Activated naive CD8-positive, alpha-beta T cell treated with anti-CD3 and anti-CD28 coated beads, Interleukin-2, amount 50 U/mL, for 24 hours (primary cell): Measurements from ENCODE around the gene MORN4.

Experiments used
- ATAC-seq: fragments of 150-1000 bp; cut with Tn5 transposase; one replicate; pipeline ENCODE4 v1.10.0; 2021
- DNase-seq: peaks from one replicate; pipeline ENCODE4 v3.0.0; 2021
- H3K27ac Mint-ChIP-seq: one replicate; pipeline ENCODE4 v1.8.0; 2021; ENCODE audit warnings: mild to moderate bottlenecking, mixed read lengths
- H3K27me3 Mint-ChIP-seq: one replicate; pipeline ENCODE4 v1.8.0; 2021; ENCODE audit warnings: mixed read lengths
- H3K36me3 Mint-ChIP-seq: one replicate; pipeline ENCODE4 v1.8.0; 2021; ENCODE audit warnings: low read depth, mixed read lengths
- H3K4me1 Mint-ChIP-seq: one replicate; pipeline ENCODE4 v1.8.0; 2021; ENCODE audit warnings: mixed read lengths
- H3K4me3 Mint-ChIP-seq: one replicate; pipeline ENCODE4 v1.8.0; 2021; ENCODE audit warnings: mild to moderate bottlenecking, moderate library complexity, mixed read lengths
- H3K9me3 Mint-ChIP-seq: one replicate; pipeline ENCODE4 v1.8.0; 2021; ENCODE audit warnings: mixed read lengths

MORN4 gene

DNA sequence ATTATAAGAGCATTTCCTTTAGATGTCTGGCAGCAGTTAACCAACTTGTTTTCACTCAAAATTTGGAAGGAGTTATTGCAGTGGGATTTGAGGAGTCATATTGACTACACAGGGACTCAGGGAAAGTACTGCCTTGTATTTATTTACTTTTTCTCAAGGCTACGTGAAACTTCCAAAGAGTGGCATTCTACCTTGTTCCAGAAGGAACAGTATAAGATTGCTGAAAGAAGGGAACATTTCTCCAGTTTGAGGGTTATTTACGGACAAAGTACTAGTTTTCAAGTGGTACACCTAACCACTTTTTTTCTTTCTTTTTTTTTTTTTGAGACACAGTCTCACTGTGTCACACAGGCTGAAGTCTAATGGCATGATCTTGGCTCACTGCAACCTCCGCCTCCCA lies 5.1 kb downstream of the MORN4 start:
- Mint-ChIP-seq H3K4me3 (no peak overlapping the region), H3K27ac (no peak overlapping the region), H3K9me3 (no peaks in the 10 kb centered on the region), H3K27me3 (peaks cover under 1% of the 10 kb centered on the region), H3K36me3 (peaks cover 1% of the 10 kb centered on the region), H3K4me1 (peaks cover 10% of the 10 kb centered on the region)
- ATAC-seq (no peak), DNase-seq (no peak)

DNA sequence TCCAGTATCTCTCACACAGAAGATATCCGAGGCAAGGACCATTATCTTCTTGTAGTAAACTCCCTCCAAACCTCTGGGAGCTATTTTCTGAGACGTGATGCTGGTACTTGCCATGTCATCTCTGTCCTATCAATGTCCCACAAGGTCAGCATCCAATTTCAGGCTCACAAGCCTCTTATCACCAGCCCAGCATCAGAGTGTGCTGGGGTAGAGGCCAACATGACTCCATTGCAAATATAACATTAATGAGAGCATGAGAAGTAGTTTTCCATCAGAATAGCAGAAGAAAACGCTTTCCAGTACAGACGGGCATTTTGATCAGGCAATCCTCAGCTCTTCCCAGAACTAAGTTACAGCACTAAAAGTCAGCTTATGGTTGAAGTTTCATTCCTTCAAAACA lies 5.6 kb downstream of the MORN4 start:
- no peak for ATAC-seq
- Mint-ChIP-seq H3K27ac (no peak overlapping the region), H3K9me3 (no peaks in the 10 kb centered on the region), H3K4me3 (no peak overlapping the region), H3K4me1 (peaks cover 5% of the 10 kb centered on the region), H3K27me3 (no peaks in the 10 kb centered on the region), H3K36me3 (no peaks in the 10 kb centered on the region)
- no peak for DNase-seq

DNA sequence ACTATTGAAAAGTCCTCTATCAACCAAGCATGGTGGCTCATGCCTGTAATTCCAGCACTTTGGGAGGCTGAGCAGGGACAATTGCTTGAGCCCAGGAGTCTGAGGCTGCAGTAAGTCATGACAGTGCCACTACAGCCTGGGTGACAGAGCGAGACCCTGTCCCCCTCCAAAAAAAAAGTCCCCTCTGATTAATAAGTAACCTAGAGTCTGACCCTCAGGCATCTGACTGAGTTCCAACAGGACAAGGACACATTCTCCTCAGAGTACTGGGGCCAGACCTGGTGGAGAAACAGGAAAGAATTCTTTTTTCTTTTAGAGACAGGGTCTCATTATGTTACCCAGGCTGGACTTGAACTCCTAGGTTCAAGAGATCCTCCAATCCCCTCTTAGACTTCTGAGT lies 10.0 kb downstream of the MORN4 start:
- no peaks in the 10 kb centered on the region for H3K4me1 Mint-ChIP-seq
- no peak overlapping the region for H3K4me3 Mint-ChIP-seq
- no peaks in the 10 kb centered on the region for H3K9me3 Mint-ChIP-seq

DNA sequence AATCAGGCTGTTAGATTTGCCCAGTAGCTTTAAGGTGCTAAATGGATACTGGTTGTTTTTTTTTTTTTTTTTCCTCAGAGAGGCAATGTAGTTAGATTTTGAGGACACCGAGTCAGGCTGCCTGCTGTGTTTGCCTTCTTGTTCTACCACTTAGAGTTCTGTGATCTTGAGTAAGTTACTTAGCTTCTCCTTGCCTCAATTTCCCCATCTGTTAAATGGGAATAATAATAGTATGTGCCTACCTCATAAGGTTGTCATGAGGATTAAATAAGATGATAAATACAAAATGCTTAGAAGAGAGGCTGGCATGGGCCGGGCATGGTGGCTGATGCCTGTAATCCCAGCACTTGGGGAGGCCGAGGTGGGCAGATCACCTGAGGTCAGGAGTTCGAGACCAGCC lies 14.6 kb downstream of the MORN4 start:
- Mint-ChIP-seq H3K27ac (no peak overlapping the region), H3K9me3 (no peaks in the 10 kb centered on the region), H3K36me3 (peaks cover 3% of the 10 kb centered on the region), H3K4me3 (no peak overlapping the region), H3K4me1 (no peaks in the 10 kb centered on the region), H3K27me3 (no peaks in the 10 kb centered on the region)
- ATAC-seq (no peak), DNase-seq (no peak)

More for the DNA sequence above, 10.0 kb downstream of the MORN4 start:
- Mint-ChIP-seq H3K27ac (no peak overlapping the region), H3K27me3 (no peaks in the 10 kb centered on the region), H3K36me3 (no peaks in the 10 kb centered on the region)
- ATAC-seq (no peak), DNase-seq (no peak)

DNA sequence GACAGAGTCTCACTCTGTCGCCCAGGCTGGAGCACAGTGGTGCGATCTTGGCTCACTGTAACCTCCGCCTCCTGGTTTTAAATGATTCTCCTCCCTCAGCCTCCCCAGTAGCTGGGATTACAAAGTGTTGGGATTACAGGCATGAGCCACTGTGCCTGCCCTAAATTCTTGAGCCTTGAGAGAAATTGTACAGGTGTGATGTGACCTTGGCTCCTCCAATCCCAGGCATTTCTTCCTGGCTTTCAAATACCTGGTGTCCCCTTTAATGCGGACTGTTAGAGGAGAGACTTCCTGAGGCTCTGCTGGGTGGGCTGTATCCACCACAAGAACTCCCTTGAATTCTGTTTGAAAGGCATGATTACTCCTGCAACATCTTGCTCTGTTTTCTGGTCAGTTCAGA lies 15.0 kb downstream of the MORN4 start:
- Mint-ChIP-seq H3K9me3 (no peaks in the 10 kb centered on the region), H3K4me3 (no peak overlapping the region), H3K27ac (no peak overlapping the region), H3K36me3 (peaks cover 3% of the 10 kb centered on the region), H3K27me3 (no peaks in the 10 kb centered on the region), H3K4me1 (no peaks in the 10 kb centered on the region)
- no peak for ATAC-seq
- no peak for DNase-seq

DNA sequence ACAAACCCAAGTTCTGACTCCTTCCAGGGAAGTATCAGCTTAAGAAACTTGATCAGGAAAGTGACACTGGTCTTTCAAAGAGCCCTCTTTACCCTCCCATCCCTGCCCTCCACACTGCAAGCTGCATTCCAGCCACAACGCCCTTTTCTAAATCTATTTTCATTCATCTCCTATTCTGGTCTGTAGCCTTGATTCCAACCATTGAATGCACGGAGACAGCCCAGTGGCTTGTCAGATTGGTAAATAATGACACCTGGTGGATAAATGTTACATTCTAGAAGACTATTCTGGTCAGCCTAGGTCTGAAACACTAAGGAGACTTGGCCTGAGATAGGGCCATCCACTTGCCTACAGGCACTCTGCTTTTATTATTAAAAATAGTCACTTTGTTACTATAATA lies 20.9 kb downstream of the MORN4 start:
- no peak for ATAC-seq
- no peak for DNase-seq
- Mint-ChIP-seq H3K27me3 (no peaks in the 10 kb centered on the region), H3K9me3 (no peaks in the 10 kb centered on the region), H3K4me1 (no peaks in the 10 kb centered on the region), H3K4me3 (no peak overlapping the region), H3K36me3 (peaks cover 3% of the 10 kb centered on the region), H3K27ac (no peak overlapping the region)

DNA sequence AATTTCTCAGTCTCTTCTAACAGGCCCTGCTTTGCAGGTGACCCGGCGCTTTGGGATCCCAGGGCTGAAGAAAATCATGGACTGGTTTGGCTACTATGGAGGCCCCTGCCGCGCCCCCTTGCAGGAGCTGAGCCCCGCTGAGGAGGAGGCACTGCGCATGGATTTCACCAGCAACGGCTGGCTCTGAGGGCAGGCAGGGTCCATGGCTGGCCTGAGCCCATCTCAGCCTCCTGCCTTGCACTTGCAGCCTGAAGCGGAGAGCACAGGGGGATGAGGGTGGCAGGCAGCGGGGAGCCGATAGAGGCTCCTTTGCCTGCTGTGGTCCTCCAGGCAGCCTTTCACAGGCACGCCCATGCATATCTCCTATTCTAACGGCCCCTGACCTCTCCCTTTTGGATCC lies 21.8 kb downstream of the MORN4 start:
- H3K27me3 Mint-ChIP-seq, result no peaks in the 10 kb centered on the region
- H3K4me1 Mint-ChIP-seq, result no peaks in the 10 kb centered on the region
- no peak overlapping the region for H3K27ac Mint-ChIP-seq
- ATAC-seq, result no peak
- no peak overlapping the region for H3K4me3 Mint-ChIP-seq
- DNase-seq, result no peak
- no peaks in the 10 kb centered on the region for H3K9me3 Mint-ChIP-seq
- H3K36me3 Mint-ChIP-seq, result peaks cover 3% of the 10 kb centered on the region

DNA sequence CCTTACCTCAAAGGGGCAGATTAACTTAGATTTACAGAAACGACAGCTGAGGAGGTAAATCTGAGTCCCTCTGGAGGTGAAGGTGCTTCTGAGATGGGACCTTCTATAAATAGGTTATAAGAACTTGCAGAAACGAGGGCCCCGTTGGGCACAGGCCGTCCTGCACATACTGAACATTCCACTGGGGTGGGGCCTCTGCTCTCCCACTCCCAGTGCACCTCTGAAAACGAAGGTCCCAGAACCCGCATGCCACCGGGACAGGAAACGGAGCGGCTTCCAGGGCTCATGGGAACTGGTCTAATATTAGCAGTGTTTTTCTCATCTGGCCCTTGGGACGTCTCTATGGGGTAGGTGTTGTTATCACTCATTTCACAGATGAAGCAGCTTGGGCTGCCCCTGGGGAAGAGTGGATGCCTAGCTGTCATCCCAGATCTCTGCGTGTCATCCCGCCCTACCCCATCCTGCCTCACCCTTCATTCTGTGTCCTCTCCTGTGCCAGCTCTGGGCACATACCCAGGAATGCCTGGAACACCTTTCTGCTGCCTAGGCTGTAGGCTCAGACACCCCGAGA lies 24.2 kb downstream of the MORN4 start:
- Mint-ChIP-seq H3K4me1 (no peaks in the 10 kb centered on the region), H3K27me3 (peaks cover 2% of the 10 kb centered on the region), H3K9me3 (no peaks in the 10 kb centered on the region), H3K36me3 (no peaks in the 10 kb centered on the region), H3K27ac (no peak overlapping the region), H3K4me3 (no peak overlapping the region)
- DNase-seq (no peak), ATAC-seq (no peak)

DNA sequence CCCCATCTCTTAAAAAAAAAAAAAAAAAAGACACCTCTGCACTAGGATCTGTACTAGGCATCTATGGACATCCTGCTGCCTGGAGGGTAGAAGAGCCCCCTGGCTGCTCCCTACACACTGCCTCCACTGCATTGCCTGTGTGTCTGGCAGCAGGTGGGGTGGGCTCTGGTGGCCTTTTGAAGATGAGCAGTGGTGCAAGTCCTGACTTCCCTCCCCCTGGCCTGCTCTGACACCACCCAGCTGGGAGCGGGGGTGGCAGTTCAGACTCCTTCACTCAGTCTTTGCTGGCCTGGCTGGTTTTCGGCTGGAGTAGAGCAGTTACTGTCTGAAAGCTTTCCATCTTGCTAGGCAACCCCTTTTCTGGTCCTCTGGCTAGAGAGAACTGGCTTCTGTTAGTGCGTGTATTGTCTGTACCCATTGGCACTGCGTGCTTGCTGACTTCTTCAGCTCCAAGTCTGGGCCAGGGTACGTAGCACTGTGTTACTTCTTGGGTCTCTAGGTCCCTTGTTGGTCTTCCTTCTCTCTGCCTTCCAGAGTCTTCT lies 26.1 kb downstream of the MORN4 start:
- DNase-seq, result no peak
- peaks cover 2% of the 10 kb centered on the region for H3K27me3 Mint-ChIP-seq
- no peaks in the 10 kb centered on the region for H3K36me3 Mint-ChIP-seq
- no peaks in the 10 kb centered on the region for H3K4me1 Mint-ChIP-seq
- ATAC-seq, result no peak
- no peak overlapping the region for H3K27ac Mint-ChIP-seq
- H3K9me3 Mint-ChIP-seq, result no peaks in the 10 kb centered on the region
- H3K4me3 Mint-ChIP-seq, result no peak overlapping the region

DNA sequence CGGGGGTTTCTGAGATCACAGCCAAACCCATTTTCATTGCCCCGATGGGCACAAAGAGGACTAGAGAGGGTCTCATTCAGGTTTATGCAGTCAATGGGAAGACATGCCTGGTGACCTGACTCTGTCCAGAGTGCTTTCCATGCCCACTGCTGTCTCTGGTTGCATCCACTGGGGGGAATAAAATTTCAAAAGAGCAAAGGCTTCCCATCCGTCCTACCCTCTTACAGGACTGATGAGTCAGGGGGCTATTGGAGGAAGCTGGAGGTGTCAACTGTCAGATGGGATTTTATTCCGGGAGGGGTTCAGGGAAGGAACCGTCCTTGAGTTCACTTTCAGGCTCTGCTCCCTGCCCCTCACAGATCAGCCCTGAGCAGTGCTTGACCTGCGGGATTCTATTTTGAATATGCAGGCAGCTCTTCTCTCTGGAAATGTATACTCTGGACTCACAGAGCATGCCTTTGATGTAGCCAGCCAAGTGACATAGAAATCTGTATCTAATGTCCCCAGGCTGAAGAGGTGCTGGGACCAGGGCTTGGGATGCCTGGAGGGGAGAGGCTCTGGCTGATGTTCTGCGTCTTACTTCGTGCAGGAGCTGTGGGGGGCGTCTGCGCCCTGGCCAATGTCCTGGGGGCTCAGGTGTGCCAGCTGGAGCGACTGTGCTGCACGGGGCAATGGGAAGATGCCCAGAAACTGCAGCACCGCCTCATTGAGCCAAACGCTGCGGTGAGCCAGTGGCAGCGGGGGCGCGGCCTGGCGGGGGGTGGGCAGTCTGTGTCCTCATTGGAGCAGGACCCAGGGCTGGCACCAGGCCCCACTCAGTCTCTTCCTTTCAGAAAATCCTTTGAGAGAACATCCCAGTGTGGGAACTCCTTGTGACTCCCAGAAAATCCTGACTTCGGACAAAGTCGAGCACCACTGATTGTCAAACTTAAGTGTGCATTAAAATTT lies 31.8 kb downstream of the MORN4 start:
- Mint-ChIP-seq H3K4me1 (no peaks in the 10 kb centered on the region), H3K27me3 (peaks cover 2% of the 10 kb centered on the region), H3K9me3 (no peaks in the 10 kb centered on the region), H3K27ac (no peak overlapping the region), H3K4me3 (no peak overlapping the region), H3K36me3 (no peaks in the 10 kb centered on the region)
- ATAC-seq (no peak), DNase-seq (no peak)

DNA sequence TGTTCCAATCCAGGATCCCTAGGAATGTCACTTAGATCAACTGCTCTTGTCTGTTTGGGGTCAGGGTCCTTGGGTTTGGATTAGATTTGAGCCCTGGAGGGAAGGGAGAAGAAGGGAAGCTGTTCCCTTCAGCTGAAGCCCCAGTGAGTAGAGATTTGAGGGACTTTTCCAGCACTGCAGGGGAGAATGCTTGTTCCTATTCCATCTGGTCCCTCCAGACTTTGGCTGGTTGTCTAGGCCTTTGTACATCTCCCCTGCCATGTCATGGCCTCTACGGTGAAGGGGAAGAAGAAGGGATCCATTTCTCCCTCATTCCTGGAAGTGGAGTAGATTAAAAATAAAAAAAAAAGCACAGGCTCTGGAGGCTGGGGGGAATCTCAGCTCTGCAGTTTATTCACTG lies 32.7 kb downstream of the MORN4 start:
- Mint-ChIP-seq H3K4me1 (no peaks in the 10 kb centered on the region), H3K4me3 (no peak overlapping the region), H3K9me3 (no peaks in the 10 kb centered on the region), H3K27ac (no peak overlapping the region), H3K36me3 (no peaks in the 10 kb centered on the region), H3K27me3 (peaks cover 2% of the 10 kb centered on the region)
- DNase-seq (no peak), ATAC-seq (no peak)

DNA sequence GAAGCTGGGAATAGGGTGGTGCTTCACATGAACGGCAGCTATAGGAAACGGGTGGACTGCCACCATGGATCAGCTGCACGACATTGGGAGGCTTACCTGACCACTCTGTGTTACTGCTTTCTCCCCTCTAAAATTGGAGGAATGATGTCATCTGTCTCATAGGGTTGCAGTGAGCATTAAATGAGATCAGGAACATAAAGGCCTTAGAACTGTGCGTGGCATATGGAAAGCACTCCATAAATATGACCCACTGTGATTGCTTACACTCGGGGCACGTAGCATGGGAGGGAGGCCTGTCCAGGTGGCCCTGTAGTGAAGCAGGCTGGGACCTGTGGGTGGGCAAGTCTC lies 34.1 kb downstream of the MORN4 start:
- Mint-ChIP-seq H3K4me3 (no peak overlapping the region), H3K4me1 (no peaks in the 10 kb centered on the region), H3K27ac (no peak overlapping the region), H3K9me3 (no peaks in the 10 kb centered on the region), H3K36me3 (no peaks in the 10 kb centered on the region), H3K27me3 (no peaks in the 10 kb centered on the region)
- ATAC-seq, result no peak
- no peak for DNase-seq

DNA sequence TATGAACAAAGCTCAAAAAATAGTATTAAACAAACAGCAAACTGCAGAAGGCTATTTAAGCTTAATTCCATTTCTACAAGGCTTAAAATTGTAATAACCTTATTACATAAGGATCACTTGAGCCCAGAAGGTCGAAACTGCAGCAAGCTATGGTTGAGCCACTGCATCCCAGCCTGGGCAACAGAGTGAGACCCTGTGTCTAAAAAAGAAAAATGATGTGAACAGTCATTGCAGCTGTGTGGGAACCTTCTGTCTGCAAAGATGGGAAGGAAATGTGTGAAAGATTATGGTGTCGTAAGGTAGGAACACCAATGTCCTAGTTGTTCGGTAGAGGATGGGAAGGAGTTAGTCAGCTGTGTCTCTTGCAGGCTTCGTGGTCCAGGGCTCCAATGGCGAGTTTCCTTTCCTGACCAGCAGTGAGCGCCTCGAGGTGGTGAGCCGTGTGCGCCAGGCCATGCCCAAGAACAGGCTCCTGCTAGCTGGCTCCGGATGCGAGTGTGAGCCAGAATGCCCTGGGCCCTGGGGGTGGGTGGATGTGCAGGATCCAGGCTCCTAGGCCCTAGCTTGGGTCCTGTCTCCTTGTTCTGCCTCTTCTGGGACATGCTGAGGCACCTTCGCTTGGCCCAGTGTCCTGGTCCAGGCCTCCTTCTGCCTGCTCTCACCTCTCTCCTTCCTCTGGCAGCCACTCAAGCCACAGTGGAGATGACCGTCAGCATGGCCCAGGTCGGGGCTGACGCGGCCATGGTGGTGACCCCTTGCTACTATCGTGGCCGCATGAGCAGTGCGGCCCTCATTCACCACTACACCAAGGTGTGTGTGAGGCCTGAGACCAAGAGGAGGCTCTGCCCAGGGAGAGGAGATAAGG lies 34.7 kb downstream of the MORN4 start:
- Mint-ChIP-seq H3K27ac (no peak overlapping the region), H3K36me3 (no peaks in the 10 kb centered on the region), H3K9me3 (no peaks in the 10 kb centered on the region), H3K27me3 (no peaks in the 10 kb centered on the region), H3K4me1 (no peaks in the 10 kb centered on the region), H3K4me3 (no peak overlapping the region)
- no peak for ATAC-seq
- DNase-seq, result no peak

DNA sequence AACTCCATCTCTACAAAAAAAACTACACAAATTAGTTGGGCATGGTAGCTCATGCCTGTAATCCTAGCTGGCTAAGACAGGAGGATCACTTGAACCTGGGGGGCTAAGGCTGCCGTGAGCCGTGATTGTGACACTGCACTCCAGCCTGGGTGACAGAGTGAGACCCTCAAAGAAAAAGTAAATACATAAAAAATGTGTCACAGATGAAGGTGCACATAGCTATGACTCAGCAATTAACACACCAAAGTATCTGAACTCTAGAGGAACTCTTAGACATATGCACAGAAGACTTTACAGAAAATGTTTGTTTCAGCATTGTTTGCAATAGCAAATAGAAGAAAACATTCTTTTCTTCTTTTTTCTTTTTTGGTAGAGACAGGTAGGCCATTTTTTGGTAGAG lies 35.5 kb downstream of the MORN4 start:
- H3K9me3 Mint-ChIP-seq, result no peaks in the 10 kb centered on the region
- no peak overlapping the region for H3K4me3 Mint-ChIP-seq
- DNase-seq (no peak), ATAC-seq (no peak)
- no peaks in the 10 kb centered on the region for H3K4me1 Mint-ChIP-seq
- H3K27me3 Mint-ChIP-seq, result no peaks in the 10 kb centered on the region
- H3K27ac Mint-ChIP-seq, result no peak overlapping the region
- no peaks in the 10 kb centered on the region for H3K36me3 Mint-ChIP-seq
